DOHH2 (cell line): ENCODE measurements around the gene TEX13B.

Experiments used
- H3F3A ChIP-seq: fragments of 200-600 bp; sonication (generic), shearing (Covaris generic); 2 replicates; pipeline ENCODE4 v1.6.0; 2016; ENCODE audit warnings: antibody characterized with exemption, mild to moderate bottlenecking; ENCODE audit not compliant: control insufficient read depth, insufficient read depth
- H3K27ac ChIP-seq: fragments of 200-600 bp; sonication (generic); 2 replicates; pipeline ENCODE4 v1.5.1; 2014; ENCODE audit warnings: low read depth, mild to moderate bottlenecking, low read length, moderate library complexity
- H3K27me3 ChIP-seq: fragments of 200-600 bp; sonication (generic); 2 replicates; pipeline ENCODE4 v1.6.1; 2014; ENCODE audit warnings: mild to moderate bottlenecking, low read length, mixed read lengths; ENCODE audit not compliant: control insufficient read depth
- H3K36me3 ChIP-seq: fragments of 200-600 bp; sonication (generic); 2 replicates; pipeline ENCODE4 v1.6.1; 2014; ENCODE audit warnings: mild to moderate bottlenecking, low read length, moderate library complexity, mixed read lengths; ENCODE audit not compliant: control insufficient read depth
- H3K4me1 ChIP-seq: fragments of 200-600 bp; sonication (generic); 2 replicates; pipeline ENCODE4 v1.6.1; 2014; ENCODE audit warnings: mild to moderate bottlenecking, low read length, mixed read lengths; ENCODE audit not compliant: control insufficient read depth
- H3K4me2 ChIP-seq: fragments of 200-600 bp; sonication (generic); 2 replicates; pipeline ENCODE4 v1.6.0; 2014; ENCODE audit warnings: mild to moderate bottlenecking, low read length, moderate library complexity
- H3K4me3 ChIP-seq: fragments of 200-600 bp; sonication (generic); 2 replicates; pipeline ENCODE4 v1.5.1; 2014; ENCODE audit warnings: mild to moderate bottlenecking, low read length, mixed read lengths
- H3K79me2 ChIP-seq: fragments of 200-600 bp; sonication (generic); 2 replicates; pipeline ENCODE4 v1.6.1; 2014; ENCODE audit warnings: mild to moderate bottlenecking, low read length, mixed read lengths; ENCODE audit not compliant: control insufficient read depth
- H3K9me2 ChIP-seq: fragments of 200-600 bp; sonication (generic); replicated peaks from 2 replicates; pipeline ENCODE4 v1.6.1; 2014; ENCODE audit warnings: mild to moderate bottlenecking, low read length, mixed read lengths; ENCODE audit not compliant: control insufficient read depth
- H3K9me3 ChIP-seq: fragments of 200-600 bp; sonication (generic); 2 replicates; pipeline ENCODE4 v1.6.1; 2014; ENCODE audit warnings: antibody characterized with exemption, low read length, mixed read lengths; ENCODE audit not compliant: control insufficient read depth, insufficient read depth
- H4K20me1 ChIP-seq: fragments of 200-600 bp; sonication (generic); 2 replicates; pipeline ENCODE4 v1.6.0; 2014; ENCODE audit warnings: low read depth, mild to moderate bottlenecking, antibody characterized with exemption, low read length, moderate library complexity; ENCODE audit not compliant: control insufficient read depth, insufficient read depth
- CTCF ChIP-seq: fragments of 200-600 bp; sonication (generic); IDR thresholded peaks from one replicate; pipeline ENCODE4 v1.5.1; 2014; ENCODE audit warnings: antibody characterized with exemption, mild to moderate bottlenecking, low read depth, low read length; ENCODE audit not compliant: poor library complexity, severe bottlenecking
- EZH2phosphoT487 ChIP-seq: fragments of 200-600 bp; sonication (generic); IDR thresholded peaks from 2 replicates; pipeline ENCODE4 v1.6.1; 2017; ENCODE audit warnings: borderline replicate concordance, mild to moderate bottlenecking, antibody characterized with exemption, low read length, moderate library complexity, mixed read lengths

Gene TEX13B

GRCh38 chrX:108020631-108021030, 38.5 kb upstream of the TEX13B start:
- Histone ChIP-seq H3K36me3 (no peaks in the 10 kb centered on the region), H3K27me3 (no peaks in the 10 kb centered on the region), H3K27ac (no peak overlapping the region), H3K4me2 (no peak overlapping the region), H3K79me2 (no peaks in the 10 kb centered on the region), H3F3A (no peaks in the 10 kb centered on the region), H3K9me2 (no peaks in the 10 kb centered on the region), H3K4me1 (no peaks in the 10 kb centered on the region), H3K4me3 (no peak overlapping the region), H4K20me1 (no peaks in the 10 kb centered on the region), H3K9me3 (no peaks in the 10 kb centered on the region)
- TF ChIP-seq CTCF: peak; percentile 55
- no peak for TF ChIP-seq EZH2phosphoT487

- H3F3A ChIP-seq: no peaks in the 10 kb centered on the region
These were observed 37.3 kb upstream of the TEX13B start for GRCh38 chrX:108019382-108019875.

GRCh38 chrX:108018656-108019381, 36.6 kb upstream of the TEX13B start:
- Histone ChIP-seq H3F3A (no peaks in the 10 kb centered on the region), H3K36me3 (no peaks in the 10 kb centered on the region), H4K20me1 (no peaks in the 10 kb centered on the region), H3K27ac (no peak overlapping the region), H3K4me2 (no peak overlapping the region), H3K27me3 (no peaks in the 10 kb centered on the region), H3K79me2 (no peaks in the 10 kb centered on the region), H3K4me1 (no peaks in the 10 kb centered on the region), H3K9me2 (no peaks in the 10 kb centered on the region), H3K4me3 (no peak overlapping the region), H3K9me3 (no peaks in the 10 kb centered on the region)
- TF ChIP-seq CTCF (no peak), EZH2phosphoT487 (no peak)

More at GRCh38 chrX:108019382-108019875, 37.3 kb upstream of the TEX13B start:
- Histone ChIP-seq H3K4me3 (no peak overlapping the region), H3K9me2 (no peaks in the 10 kb centered on the region), H3K27ac (no peak overlapping the region), H3K9me3 (no peaks in the 10 kb centered on the region), H3K36me3 (no peaks in the 10 kb centered on the region), H3K4me2 (no peak overlapping the region), H3K4me1 (no peaks in the 10 kb centered on the region), H3K27me3 (no peaks in the 10 kb centered on the region), H3K79me2 (no peaks in the 10 kb centered on the region), H4K20me1 (no peaks in the 10 kb centered on the region)
- no peak for TF ChIP-seq CTCF
- no peak for TF ChIP-seq EZH2phosphoT487
